Body of pancreas (tissue), 4 donors: ENCODE data around the gene BMPR1B. TPM values are rescaled to one million over a fixed set of nuclear protein-coding genes. Genes with fewer than 3 reads are reported as not detected.

Experiments
- ATAC-seq: fragments of 150-250 bp; one replicate; pipeline ENCODE4 v1.9.1; 2016
- DNase-seq, 4 donors: peaks; one replicate each; pipeline ENCODE4 v3.0.0-alpha.2; 2019
- H3K27ac ChIP-seq, 4 donors: fragments of 200-600 bp; sonication (generic); 1 replicate in 3 of 4; 2 replicates in 1 of 4; pipeline versions ENCODE4 v1.5.1 to v1.6.1; 2016 to 2019; ENCODE audit warnings: mild to moderate bottlenecking in 1 of 4, mixed read lengths in 1 of 4, moderate library complexity in 1 of 4
- H3K27me3 ChIP-seq, 2 donors: fragments of 200-600 bp; sonication (generic); one replicate each; pipeline ENCODE4 v1.6.0; 2016; ENCODE audit warnings: mild to moderate bottlenecking in 1 of 2
- H3K36me3 ChIP-seq, 2 donors: fragments of 200-600 bp; sonication (generic); replicated peaks in 1 of 2; 2 replicates each; pipeline ENCODE4 v1.5.1; 2016; ENCODE audit warnings: low read depth in 2 of 2; ENCODE audit not compliant: insufficient read depth in 1 of 2
- H3K4me1 ChIP-seq: fragments of 200-600 bp; sonication (generic); one replicate; pipeline ENCODE4 v1.6.0; 2016
- H3K4me3 ChIP-seq, 2 donors: fragments of 200-600 bp; sonication (generic); 1 replicate in 1 of 2; 2 replicates in 1 of 2; pipeline ENCODE4 v1.5.1; 2016 to 2019
- H3K9me3 ChIP-seq, 3 donors: fragments of 200-600 bp; sonication (generic); 1 replicate in 2 of 3; 2 replicates in 1 of 3; pipeline ENCODE4 v1.5.1; 2016
- POLR2A ChIP-seq, 3 donors: fragments of 450-650 bp; IDR thresholded peaks; one replicate each; pipeline ENCODE4 v1.6.1; 2016; ENCODE audit warnings: antibody characterized with exemption in 3 of 3, mild to moderate bottlenecking in 2 of 3
- WGBS, 2 donors: methylation state at CpG; one replicate each; pipeline ENCODE4 v1.1.5; 2017; 5-methylcytosine and 5-hydroxymethylcytosine counted together
- intact Hi-C: fragments of 100-400 bp; cut with DNase I; formaldehyde crosslinking; loops from one replicate; pipeline ENCODE4 v1.15.1; 2023
- total RNA-seq, 2 donors: library from RNA; depleted of rRNA; stranded (reverse); fragments of >200 nt; gene quantifications; one replicate each; pipeline ENCODE4 v1.1.0, GENCODE V29; 2016
- TF ChIP-seq, protein P1 (sequence below), 7 experiments: fragments of 450-650 bp in 4 of 7; fragments of 200-600 bp in 3 of 7; sonication (generic) in 3 of 7; IDR thresholded peaks; one replicate each; pipeline ENCODE4 v1.5.1; 2016 to 2019; ENCODE audit warnings: antibody characterized with exemption in 7 of 7

BMPR1B gene
- total RNA-seq, 2 donors from 2014 or later, result 0.99 to 1.3 TPM

DNA sequence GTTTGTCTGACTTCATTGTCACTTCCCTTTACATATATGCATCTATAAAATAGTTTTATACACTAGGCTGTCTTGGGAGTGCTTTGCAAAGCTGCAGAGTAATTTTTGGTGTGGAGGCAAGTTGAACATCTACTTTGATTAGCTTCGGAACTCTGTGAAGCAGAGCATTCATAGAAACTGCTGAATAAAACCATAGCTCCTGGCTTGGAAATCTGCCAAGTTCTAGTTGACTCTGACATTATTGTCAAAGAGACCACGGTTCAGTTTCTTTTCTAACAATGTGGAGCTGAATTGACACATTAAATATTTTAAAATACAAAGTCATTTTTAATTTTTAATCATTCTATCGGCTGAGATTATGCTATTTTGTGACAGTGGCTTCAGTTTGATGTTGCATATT is 335.0 kb downstream of the BMPR1B start:
- no peaks in the 10 kb centered on the region for H3K36me3 ChIP-seq
- no peak for ATAC-seq
- WGBS, 2 donors, result 20 to 21% methylated on average over 3 of the region's 3 CpGs
- H3K27me3 ChIP-seq, result no peaks in the 10 kb centered on the region
- no peak for TF ChIP-seq POLR2A (IDR thresholded peaks at IDR 0.05)
- TF ChIP-seq, protein P1, sequence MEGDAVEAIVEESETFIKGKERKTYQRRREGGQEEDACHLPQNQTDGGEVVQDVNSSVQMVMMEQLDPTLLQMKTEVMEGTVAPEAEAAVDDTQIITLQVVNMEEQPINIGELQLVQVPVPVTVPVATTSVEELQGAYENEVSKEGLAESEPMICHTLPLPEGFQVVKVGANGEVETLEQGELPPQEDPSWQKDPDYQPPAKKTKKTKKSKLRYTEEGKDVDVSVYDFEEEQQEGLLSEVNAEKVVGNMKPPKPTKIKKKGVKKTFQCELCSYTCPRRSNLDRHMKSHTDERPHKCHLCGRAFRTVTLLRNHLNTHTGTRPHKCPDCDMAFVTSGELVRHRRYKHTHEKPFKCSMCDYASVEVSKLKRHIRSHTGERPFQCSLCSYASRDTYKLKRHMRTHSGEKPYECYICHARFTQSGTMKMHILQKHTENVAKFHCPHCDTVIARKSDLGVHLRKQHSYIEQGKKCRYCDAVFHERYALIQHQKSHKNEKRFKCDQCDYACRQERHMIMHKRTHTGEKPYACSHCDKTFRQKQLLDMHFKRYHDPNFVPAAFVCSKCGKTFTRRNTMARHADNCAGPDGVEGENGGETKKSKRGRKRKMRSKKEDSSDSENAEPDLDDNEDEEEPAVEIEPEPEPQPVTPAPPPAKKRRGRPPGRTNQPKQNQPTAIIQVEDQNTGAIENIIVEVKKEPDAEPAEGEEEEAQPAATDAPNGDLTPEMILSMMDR (IDR thresholded peaks at IDR 0.05), result no peak
- H3K4me1 ChIP-seq, result no peaks in the 10 kb centered on the region
- H3K4me3 ChIP-seq, result no peak overlapping the region
- H3K27ac ChIP-seq, result no peak overlapping the region
- no peaks in the 10 kb centered on the region for H3K9me3 ChIP-seq
- intact Hi-C loops, result no loop called here
- no peak for DNase-seq

DNA sequence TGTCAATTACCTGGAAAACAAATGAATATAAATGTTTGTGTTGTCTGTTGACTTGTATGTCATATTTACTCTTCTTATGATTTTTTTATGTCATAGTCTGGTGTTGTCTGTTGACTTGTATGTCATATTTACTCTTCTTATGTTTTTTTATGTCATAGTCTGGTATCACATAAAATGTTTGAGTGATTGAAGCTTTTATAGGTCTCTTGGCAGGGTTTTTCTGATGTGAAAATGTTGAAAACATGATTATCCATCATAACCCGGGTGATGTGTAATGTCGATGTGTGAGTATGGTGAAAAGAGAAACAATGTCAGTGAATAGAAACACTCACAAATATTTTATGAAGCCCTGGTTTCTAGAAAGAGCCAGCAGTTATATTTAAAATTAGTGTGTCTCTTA is 335.7 kb downstream of the BMPR1B start:
- no peaks in the 10 kb centered on the region for H3K36me3 ChIP-seq
- no peaks in the 10 kb centered on the region for H3K27me3 ChIP-seq
- TF ChIP-seq, protein P1 (IDR thresholded peaks at IDR 0.05), result no peak
- H3K9me3 ChIP-seq, result no peaks in the 10 kb centered on the region
- H3K4me3 ChIP-seq, result no peak overlapping the region
- no peak overlapping the region for H3K27ac ChIP-seq
- ATAC-seq (no peak), DNase-seq (no peak)
- WGBS, 2 donors, result 89 to 94% methylated on average over 2 of the region's 2 CpGs
- no peaks in the 10 kb centered on the region for H3K4me1 ChIP-seq
- intact Hi-C loops, result no loop called here

DNA sequence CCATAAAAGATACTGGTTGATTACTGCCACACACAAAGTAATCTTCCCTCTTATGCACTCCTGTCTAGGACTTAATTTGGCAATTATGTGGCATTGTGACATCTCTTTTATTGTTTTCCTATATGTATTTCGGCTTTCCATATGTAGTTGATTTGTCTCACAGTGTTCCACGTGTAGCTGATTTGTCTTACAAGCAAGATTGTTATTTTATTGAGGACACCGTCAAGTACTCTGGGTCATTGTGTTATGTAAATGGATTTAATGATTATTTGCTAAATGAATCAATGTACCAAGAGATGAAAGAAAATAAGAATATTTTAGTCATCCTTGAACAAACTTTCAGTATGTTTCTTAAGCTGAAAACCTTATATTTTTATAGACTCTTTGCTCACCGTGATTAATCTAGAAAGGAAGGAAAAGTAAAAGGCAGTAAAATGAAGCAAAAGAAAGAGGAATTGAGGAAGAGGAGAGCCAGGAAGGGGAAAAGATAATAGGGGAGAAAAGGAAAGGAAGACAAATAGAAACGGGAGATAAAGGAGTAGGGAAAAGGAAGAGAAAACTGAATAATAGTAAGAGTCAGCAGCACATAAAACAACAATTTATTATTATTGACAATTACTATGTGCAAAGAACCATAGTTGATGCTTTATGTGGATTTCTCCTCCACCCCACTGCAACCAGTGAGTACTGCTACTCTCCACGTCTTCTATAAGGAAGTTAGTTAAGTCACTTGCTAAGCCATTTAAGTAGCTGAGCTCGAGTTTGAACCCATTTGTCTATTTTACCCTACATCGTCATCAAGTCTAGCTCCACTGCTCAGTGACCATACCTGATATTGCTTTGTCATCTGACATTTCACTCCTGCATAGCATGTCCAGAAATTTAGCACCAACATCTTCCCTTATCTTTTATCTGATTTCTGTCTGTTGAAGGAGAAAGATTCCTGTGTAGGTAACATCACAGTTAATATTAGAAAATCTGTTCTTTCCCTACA is 336.5 kb downstream of the BMPR1B start:
- no peak overlapping the region for H3K4me3 ChIP-seq
- WGBS, 2 donors, result 68 to 74% methylated on average over 8 of the region's 8 CpGs
- no peaks in the 10 kb centered on the region for H3K9me3 ChIP-seq
- no peak overlapping the region for H3K27ac ChIP-seq
- TF ChIP-seq POLR2A (IDR thresholded peaks at IDR 0.05), result no peak
- no peaks in the 10 kb centered on the region for H3K27me3 ChIP-seq
- no peaks in the 10 kb centered on the region for H3K36me3 ChIP-seq
- intact Hi-C loops, result no loop called here
- ATAC-seq (no peak), DNase-seq (no peak)
- no peaks in the 10 kb centered on the region for H3K4me1 ChIP-seq

DNA sequence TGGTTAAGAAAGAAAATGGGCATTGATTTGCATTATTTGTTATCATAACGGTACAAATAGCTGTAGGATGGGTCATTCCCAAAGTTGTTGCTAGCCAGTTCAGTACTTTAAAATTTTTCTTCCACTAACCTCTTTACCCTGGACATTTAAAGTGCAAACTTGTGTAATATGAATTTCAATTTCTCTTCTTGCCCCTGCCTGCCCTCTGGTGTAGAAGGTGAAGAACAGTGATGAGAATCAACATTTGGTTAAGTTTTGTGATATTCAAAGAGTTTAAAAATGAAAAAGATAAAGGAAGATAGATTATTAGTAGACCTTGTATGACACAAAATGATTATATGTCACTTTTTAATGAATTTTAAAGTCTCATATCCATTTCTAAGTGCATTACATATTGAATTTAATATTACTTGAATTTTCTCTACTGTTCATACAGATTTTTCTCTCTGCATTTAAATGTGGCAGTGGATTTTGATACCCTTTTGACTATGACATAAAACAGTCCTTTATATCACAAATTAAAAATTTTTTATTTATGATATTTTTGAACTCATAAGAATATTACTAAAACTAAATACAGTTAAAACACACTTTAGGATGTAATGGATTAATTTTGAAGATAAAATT is 337.7 kb downstream of the BMPR1B start:
- intact Hi-C loops, result no loop called here

More for the DNA sequence above, 337.7 kb downstream of the BMPR1B start:
- DNase-seq, result no peak
- H3K4me3 ChIP-seq, result no peak overlapping the region
- H3K27me3 ChIP-seq, result no peaks in the 10 kb centered on the region
- no peaks in the 10 kb centered on the region for H3K9me3 ChIP-seq
- TF ChIP-seq POLR2A (IDR thresholded peaks at IDR 0.05), result no peak
- TF ChIP-seq, protein P1 (IDR thresholded peaks at IDR 0.05), result peak in 4 of 7 experiments; percentile 27 to 47 (median 46)
- H3K4me1 ChIP-seq, result no peaks in the 10 kb centered on the region
- H3K27ac ChIP-seq, result no peak overlapping the region
- no peak for ATAC-seq
- H3K36me3 ChIP-seq, result no peaks in the 10 kb centered on the region
- 21 to 25% methylated on average over 1 of the region's 1 CpG for WGBS, 2 donors
